GM13977 (cell line): ENCODE data around the gene CRYBA4.
A peak's percentile ranks its signal among the peaks of the same experiment; 100 is the strongest.

Experiments
- DNase-seq: peaks from one replicate; pipeline ENCODE4 v3.0.0; 2012; ENCODE audit warnings: low spot score
- CTCF ChIP-seq: IDR thresholded peaks from 2 replicates; pipeline ENCODE4 v1.5.1; 2012; ENCODE audit warnings: mild to moderate bottlenecking, control low read depth; ENCODE audit not compliant: insufficient read depth; ENCODE audit errors: extremely low read depth, missing control alignments
- in situ Hi-C: fragments of 300-500 bp; cut with MboI; formaldehyde crosslinking; loops from one replicate; pipeline ENCODE4 v1.12.0; 2022; ENCODE audit warnings: low sequenced_read_pairs, low pct_unique_long_range_greater_than_20kb, mixed read lengths, inconsistent platforms; ENCODE audit not compliant: unreplicated experiment

CRYBA4 gene

GRCh38 chr22:26667140-26667539 is 45.4 kb downstream of the CRYBA4 start:
- TF ChIP-seq CTCF = no peak
- in situ Hi-C loops = no loop called here
- DNase-seq = no peak

GRCh38 chr22:26669060-26669481 is 47.3 kb downstream of the CRYBA4 start:
- DNase-seq = no peak
- in situ Hi-C loops = no loop called here
- no peak for TF ChIP-seq CTCF

- no peak for TF ChIP-seq CTCF
- in situ Hi-C loops = no loop called here
- DNase-seq = no peak
These were observed 48.7 kb downstream of the CRYBA4 start for GRCh38 chr22:26670459-26670858.

- in situ Hi-C loops = no loop called here
- DNase-seq = peak; percentile 45
- TF ChIP-seq CTCF = no peak
These were observed 49.7 kb downstream of the CRYBA4 start for GRCh38 chr22:26671317-26672059.

GRCh38 chr22:26672060-26672471 is 50.3 kb downstream of the CRYBA4 start:
- in situ Hi-C loops = no loop called here
- no peak for DNase-seq
- no peak for TF ChIP-seq CTCF

- DNase-seq = peak; percentile 79
- in situ Hi-C loops = no loop called here
- peak; percentile 45 for TF ChIP-seq CTCF
These were observed 51.1 kb downstream of the CRYBA4 start for GRCh38 chr22:26672590-26673468.
